DMS114 treated with DMSO at 0.1 percent for 48 hours (cell line): ENCODE data around the gene ARHGEF12.

ENCODE experiments used
- DNase-seq: peaks from one replicate; lab custom pipeline; 2025; ENCODE audit not compliant: unreplicated experiment; lab: John Stamatoyannopoulos, UW

ARHGEF12 gene

GRCh38 chr11:120338107-120338933, 2.1 kb downstream of the ARHGEF12 start:
- no peak for DNase-seq

GRCh38 chr11:120339394-120339890, 3.2 kb downstream of the ARHGEF12 start:
- no peak for DNase-seq

GRCh38 chr11:120340529-120340928, 4.3 kb downstream of the ARHGEF12 start:
- no peak for DNase-seq

GRCh38 chr11:120342226-120342625, 6.0 kb downstream of the ARHGEF12 start:
- no peak for DNase-seq

GRCh38 chr11:120342678-120343077, 6.5 kb downstream of the ARHGEF12 start:
- no peak for DNase-seq

- no peak for DNase-seq
These were observed 7.2 kb downstream of the ARHGEF12 start for GRCh38 chr11:120343429-120343828.

- no peak for DNase-seq
These were observed 8.2 kb downstream of the ARHGEF12 start for GRCh38 chr11:120344302-120345004.

- DNase-seq = no peak
These were observed 10.0 kb downstream of the ARHGEF12 start for GRCh38 chr11:120346233-120346632.

- no peak for DNase-seq
These were observed 14.4 kb downstream of the ARHGEF12 start for GRCh38 chr11:120350637-120351036.

GRCh38 chr11:120352405-120352804, 16.2 kb downstream of the ARHGEF12 start:
- DNase-seq = no peak

- DNase-seq = no peak
These were observed 17.9 kb downstream of the ARHGEF12 start for GRCh38 chr11:120354068-120354467.

GRCh38 chr11:120354779-120355178, 18.6 kb downstream of the ARHGEF12 start:
- DNase-seq = no peak

- DNase-seq = no peak
These were observed 21.4 kb downstream of the ARHGEF12 start for GRCh38 chr11:120357620-120358019.

GRCh38 chr11:120358729-120359128, 22.5 kb downstream of the ARHGEF12 start:
- no peak for DNase-seq

- DNase-seq = no peak
These were observed 27.2 kb downstream of the ARHGEF12 start for GRCh38 chr11:120363436-120363835.

GRCh38 chr11:120365512-120365911, 29.3 kb downstream of the ARHGEF12 start:
- no peak for DNase-seq

- DNase-seq = no peak
These were observed 36.1 kb downstream of the ARHGEF12 start for GRCh38 chr11:120372296-120372695.

GRCh38 chr11:120375076-120375475, 38.9 kb downstream of the ARHGEF12 start:
- DNase-seq = no peak

- DNase-seq = no peak
These were observed 40.5 kb downstream of the ARHGEF12 start for GRCh38 chr11:120376547-120377182.

- no peak for DNase-seq
These were observed 42.3 kb downstream of the ARHGEF12 start for GRCh38 chr11:120378474-120378873.

- DNase-seq = no peak
These were observed 45.2 kb downstream of the ARHGEF12 start for GRCh38 chr11:120381401-120381800.
